ENCODE data around the gene SPATA18. TPM values are rescaled to one million over a fixed set of nuclear protein-coding genes. Genes with fewer than 3 reads are reported as not detected.
"Not testable (repeated sequence)": the region's sequence is repeated elsewhere in the genome, so short reads cannot be mapped to it uniquely, and the experiment has no call there.

The SPATA18 gene
- total and polyA plus RNA-seq, 2 donors, result 0.96 to 4.0 TPM

DNA sequence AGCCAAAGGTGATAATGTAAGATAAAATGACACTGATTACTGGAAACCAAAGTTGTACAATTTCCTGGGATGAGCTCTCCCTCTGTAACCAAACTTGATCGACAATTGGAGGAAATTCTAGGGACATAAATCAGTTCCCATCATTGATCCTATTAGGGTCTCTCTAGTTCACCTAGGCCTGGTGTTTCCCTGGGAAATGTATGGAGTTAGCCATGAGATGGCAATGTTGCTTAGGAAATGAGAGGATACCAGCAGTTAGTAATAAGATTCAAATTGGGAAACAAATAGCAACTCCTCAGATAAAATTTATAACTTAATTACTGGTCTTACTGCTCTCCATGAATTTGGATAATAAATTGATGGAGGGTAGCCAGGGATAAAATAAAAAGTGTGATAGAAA is 52.2 kb downstream of the SPATA18 start:
- H3K4me1 ChIP-seq (ENCODE audit: insufficient read depth), result no peaks in the 10 kb centered on the region
- no peaks in the 10 kb centered on the region for H3K36me3 ChIP-seq (ENCODE audit: insufficient read depth)
- 58% methylated on average over 1 of the region's 1 CpG for WGBS
- no peak for DNase-seq (ENCODE audit: extremely low spot score)
- no peak overlapping the region for H3K27ac ChIP-seq (ENCODE audit: low read depth)
- H3K4me3 ChIP-seq (ENCODE audit: low read depth, low read length), result no peak overlapping the region

DNA sequence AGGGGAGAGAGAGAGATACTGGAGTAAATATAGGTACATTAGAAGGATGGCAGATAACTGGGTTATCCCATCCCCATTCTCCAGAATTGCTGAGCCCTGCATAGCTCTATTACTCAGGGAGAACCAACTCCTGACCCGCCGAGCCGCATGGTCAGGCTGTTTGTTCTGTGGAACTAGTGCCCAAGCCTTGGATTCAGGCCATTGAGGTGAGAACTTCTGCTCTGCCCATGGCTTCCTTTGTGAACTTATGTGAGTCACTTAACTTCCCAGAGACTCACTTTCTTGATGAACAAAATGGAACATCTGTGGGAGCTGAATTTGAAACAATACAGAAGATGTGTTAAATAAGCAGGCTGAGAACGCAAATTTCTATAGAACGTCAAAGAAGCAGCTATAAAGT is 54.2 kb downstream of the SPATA18 start:
- no peak for DNase-seq (ENCODE audit: extremely low spot score)
- H3K27ac ChIP-seq (ENCODE audit: low read depth), result no peak overlapping the region
- H3K4me1 ChIP-seq (ENCODE audit: insufficient read depth), result no peaks in the 10 kb centered on the region
- no peaks in the 10 kb centered on the region for H3K36me3 ChIP-seq (ENCODE audit: insufficient read depth)
- WGBS, result 95% methylated on average over 5 of the region's 5 CpGs
- no peak overlapping the region for H3K4me3 ChIP-seq (ENCODE audit: low read depth, low read length)

DNA sequence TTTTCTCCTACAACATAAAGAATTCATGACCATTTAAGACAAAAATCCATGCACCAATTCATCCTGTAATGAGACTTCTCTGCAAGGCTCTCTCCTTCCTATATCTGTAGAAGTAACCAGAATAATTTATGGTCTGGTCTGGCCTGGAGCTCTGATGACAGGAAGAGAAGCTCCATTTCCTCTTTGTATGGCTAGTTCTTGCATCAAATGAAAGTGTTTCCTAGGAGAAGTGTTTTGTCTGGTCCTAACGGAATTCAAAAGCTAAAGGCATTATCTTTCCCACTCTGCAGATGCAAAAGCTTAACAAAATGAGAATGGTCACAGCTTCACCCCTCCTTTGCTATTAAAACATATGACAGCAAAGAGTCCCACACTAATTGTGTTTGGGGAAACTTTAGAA is 55.1 kb downstream of the SPATA18 start:
- no peak overlapping the region for H3K27ac ChIP-seq (ENCODE audit: low read depth)
- no peaks in the 10 kb centered on the region for H3K36me3 ChIP-seq (ENCODE audit: insufficient read depth)
- H3K4me3 ChIP-seq (ENCODE audit: low read depth, low read length), result no peak overlapping the region
- H3K4me1 ChIP-seq (ENCODE audit: insufficient read depth), result no peaks in the 10 kb centered on the region
- 39% methylated on average over 1 of the region's 1 CpG for WGBS
- no peak for DNase-seq (ENCODE audit: extremely low spot score)

DNA sequence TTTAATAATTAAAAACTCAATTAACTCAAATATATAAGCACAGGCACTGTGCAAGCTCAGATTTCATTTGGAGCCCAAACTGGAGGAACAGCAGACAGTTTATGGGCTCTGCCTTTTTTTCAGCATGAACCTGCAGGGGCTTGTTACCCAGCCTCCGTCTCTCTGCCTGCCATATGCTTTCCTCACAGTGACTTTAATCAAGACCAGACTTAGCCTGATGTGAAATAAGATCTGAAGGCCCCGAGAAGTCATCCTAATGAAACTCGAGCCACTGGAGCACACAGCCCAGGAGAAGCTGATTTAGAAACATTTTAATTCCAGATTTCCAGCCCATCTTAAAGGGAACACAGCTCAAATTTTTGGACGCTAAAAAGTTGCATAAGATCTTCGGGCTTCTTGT is 55.6 kb downstream of the SPATA18 start:
- H3K4me1 ChIP-seq (ENCODE audit: insufficient read depth), result no peaks in the 10 kb centered on the region
- no peak overlapping the region for H3K27ac ChIP-seq (ENCODE audit: low read depth)
- DNase-seq (ENCODE audit: extremely low spot score), result peak; percentile 25
- H3K4me3 ChIP-seq (ENCODE audit: low read depth, low read length), result no peak overlapping the region
- no peaks in the 10 kb centered on the region for H3K36me3 ChIP-seq (ENCODE audit: insufficient read depth)
- WGBS, result 42% methylated on average over 5 of the region's 5 CpGs

DNA sequence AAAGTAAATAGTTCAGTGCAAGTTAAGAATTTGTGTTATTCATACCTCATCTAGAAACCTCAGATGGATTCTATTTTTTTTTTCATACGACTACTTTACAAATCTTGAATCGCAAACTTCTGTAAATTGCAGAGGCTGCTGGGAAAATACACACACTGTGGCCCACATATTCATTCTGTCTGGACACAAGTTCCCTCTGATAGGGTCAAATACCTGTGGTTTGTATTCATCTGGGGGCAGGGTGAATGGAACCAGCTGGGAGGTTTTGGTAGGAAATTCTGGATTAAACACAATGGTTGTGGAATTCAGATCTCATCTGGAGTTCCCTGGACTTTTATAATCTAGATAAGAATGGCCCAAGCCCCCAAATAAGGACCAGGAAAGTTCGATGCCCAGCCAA is 56.2 kb downstream of the SPATA18 start:
- WGBS, result 68% methylated on average over 3 of the region's 3 CpGs
- Histone ChIP-seq H3K36me3 (ENCODE audit: insufficient read depth) (no peaks in the 10 kb centered on the region), H3K4me1 (ENCODE audit: insufficient read depth) (no peaks in the 10 kb centered on the region), H3K27ac (ENCODE audit: low read depth) (no peak overlapping the region), H3K4me3 (ENCODE audit: low read depth, low read length) (no peak overlapping the region)
- DNase-seq (ENCODE audit: extremely low spot score), result no peak

DNA sequence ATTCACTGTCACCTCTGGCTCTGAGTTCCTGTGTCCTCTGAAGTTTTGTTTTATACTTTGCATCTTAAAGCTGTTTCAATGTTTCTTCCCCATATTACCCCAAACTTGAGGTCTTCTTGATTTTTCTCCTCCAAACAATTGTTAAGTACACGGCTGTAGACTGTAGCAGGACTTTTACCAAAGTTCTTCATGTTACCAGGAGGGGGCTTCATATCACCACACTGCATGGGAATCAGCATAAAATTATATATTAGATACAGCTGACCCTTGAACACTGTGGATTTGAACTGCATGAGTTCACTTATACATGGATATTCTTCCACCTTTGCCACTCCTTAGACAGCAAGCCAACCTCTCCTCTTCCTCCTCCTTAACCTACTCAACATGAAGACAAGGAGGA is 56.6 kb downstream of the SPATA18 start:
- Histone ChIP-seq H3K27ac (ENCODE audit: low read depth) (no peak overlapping the region), H3K4me1 (ENCODE audit: insufficient read depth) (no peaks in the 10 kb centered on the region), H3K4me3 (ENCODE audit: low read depth, low read length) (no peak overlapping the region), H3K36me3 (ENCODE audit: insufficient read depth) (no peaks in the 10 kb centered on the region)
- no peak for DNase-seq (ENCODE audit: extremely low spot score)
- WGBS, result 87% methylated on average over 1 of the region's 1 CpG

DNA sequence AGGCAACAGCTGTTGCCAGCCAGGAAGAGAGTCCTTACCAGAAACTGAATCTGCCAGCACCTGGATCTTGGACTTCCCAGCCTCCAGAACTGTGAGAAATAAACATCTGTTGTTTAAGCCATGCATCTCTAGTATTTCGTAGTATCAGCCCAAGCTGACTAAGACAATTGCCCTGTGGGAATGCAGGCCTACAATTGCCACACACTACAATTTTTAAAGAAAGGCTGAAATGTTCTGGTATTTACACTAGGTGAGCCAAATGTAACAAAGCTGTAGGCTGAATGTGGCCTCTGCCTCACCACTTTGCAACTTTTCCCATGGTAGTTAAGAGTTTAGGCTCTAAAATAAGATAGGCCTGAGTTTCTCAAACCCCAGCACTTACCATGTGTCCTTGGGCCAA is 59.1 kb downstream of the SPATA18 start:
- Histone ChIP-seq H3K4me3 (ENCODE audit: low read depth, low read length) (no peak overlapping the region), H3K4me1 (ENCODE audit: insufficient read depth) (no peaks in the 10 kb centered on the region), H3K27ac (ENCODE audit: low read depth) (no peak overlapping the region), H3K36me3 (ENCODE audit: insufficient read depth) (no peaks in the 10 kb centered on the region)
- WGBS, result 95% methylated on average over 1 of the region's 1 CpG
- DNase-seq (ENCODE audit: extremely low spot score), result no peak

DNA sequence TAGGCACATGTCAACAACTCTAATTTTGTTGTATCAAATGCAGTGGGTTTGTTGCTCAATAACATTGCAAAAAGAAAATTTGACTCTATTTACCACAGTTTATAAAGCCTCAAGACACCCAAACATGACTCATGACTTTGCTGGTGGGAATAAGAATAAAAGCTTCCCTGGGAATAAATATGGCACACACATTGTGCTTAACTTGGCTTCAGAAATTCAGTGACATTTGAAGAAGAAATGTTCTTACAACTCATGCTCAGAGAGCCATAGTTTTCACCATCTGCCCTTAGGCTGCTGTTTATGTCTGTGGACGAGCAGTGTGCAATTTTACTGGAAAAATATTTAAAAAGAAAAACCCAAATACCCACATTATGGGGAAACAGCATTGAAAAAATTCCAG is 60.9 kb downstream of the SPATA18 start:
- DNase-seq (ENCODE audit: extremely low spot score), result no peak
- no peaks in the 10 kb centered on the region for H3K36me3 ChIP-seq (ENCODE audit: insufficient read depth)
- H3K27ac ChIP-seq (ENCODE audit: low read depth), result no peak overlapping the region
- 65% methylated on average over 1 of the region's 1 CpG for WGBS
- no peaks in the 10 kb centered on the region for H3K4me1 ChIP-seq (ENCODE audit: insufficient read depth)
- H3K4me3 ChIP-seq (ENCODE audit: low read depth, low read length), result no peak overlapping the region

DNA sequence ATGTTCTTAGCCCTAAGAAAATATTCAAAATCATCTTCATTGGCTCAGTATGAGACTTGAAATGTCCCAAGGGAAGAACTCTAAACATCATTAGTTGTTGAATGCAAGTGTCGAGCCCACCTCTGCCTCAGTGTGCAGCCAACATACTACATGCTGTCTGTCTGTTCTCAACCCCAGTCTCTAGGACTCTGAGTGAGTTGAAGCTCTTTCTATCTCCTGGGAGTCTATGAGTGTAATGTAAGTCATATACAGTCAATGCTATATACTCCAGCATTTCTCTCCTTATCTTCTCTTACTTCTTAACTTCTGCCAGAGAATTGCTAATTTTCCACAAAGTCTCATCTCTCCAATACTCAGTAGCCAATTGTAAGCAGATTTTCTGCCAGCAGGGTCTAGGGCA is 61.3 kb downstream of the SPATA18 start:
- no peaks in the 10 kb centered on the region for H3K4me1 ChIP-seq (ENCODE audit: insufficient read depth)
- DNase-seq (ENCODE audit: extremely low spot score), result no peak
- WGBS, result 75% methylated on average over 1 of the region's 1 CpG

DNA sequence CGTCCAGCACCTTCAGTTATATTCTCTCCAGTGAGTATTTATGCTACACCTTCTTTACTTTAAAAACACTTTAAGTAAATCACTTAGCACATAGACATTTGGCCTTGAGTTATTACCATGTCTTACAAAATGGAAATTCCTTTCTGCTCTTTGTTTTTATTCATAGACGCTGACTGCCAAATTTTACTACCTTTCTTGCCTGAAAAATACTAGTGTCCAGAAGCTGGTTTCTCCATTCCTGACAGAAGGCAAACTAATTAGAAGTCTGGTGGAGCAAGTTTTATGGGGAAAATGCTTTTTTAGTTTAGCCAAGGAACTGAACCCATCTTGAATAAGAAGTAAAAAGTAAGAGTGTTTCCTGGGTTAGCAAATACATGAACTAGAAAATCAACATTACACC is 65.5 kb downstream of the SPATA18 start:
- Histone ChIP-seq H3K27ac (ENCODE audit: low read depth) (no peak overlapping the region), H3K36me3 (ENCODE audit: insufficient read depth) (no peaks in the 10 kb centered on the region), H3K4me3 (ENCODE audit: low read depth, low read length) (no peak overlapping the region), H3K4me1 (ENCODE audit: insufficient read depth) (no peaks in the 10 kb centered on the region)
- no peak for DNase-seq (ENCODE audit: extremely low spot score)
- 59% methylated on average over 2 of the region's 2 CpGs for WGBS

More for the DNA sequence above, 61.3 kb downstream of the SPATA18 start:
- Histone ChIP-seq H3K4me3 (ENCODE audit: low read depth, low read length) (no peak overlapping the region), H3K27ac (ENCODE audit: low read depth) (no peak overlapping the region), H3K36me3 (ENCODE audit: insufficient read depth) (no peaks in the 10 kb centered on the region)

DNA sequence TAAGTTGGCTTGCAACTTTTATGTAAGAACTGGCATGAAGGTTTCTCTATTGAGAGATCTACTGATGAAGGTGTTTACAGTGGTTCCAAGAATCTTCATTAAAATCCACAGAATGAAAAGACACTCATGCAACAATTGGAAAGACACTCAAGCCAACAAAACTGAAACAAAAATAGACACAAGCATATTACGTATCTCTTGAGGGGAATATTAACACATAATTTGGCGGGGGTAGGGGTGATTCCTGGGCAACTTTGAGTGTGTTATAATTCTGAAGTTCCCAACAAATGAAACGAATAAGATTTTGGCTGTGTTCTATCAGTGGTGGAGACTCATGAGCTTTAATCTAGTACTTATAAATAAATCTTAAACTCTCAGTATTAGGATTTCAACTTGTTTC is 75.1 kb downstream of the SPATA18 start:
- Histone ChIP-seq H3K27ac (ENCODE audit: low read depth) (no peak overlapping the region), H3K4me3 (ENCODE audit: low read depth, low read length) (no peak overlapping the region), H3K4me1 (ENCODE audit: insufficient read depth) (no peaks in the 10 kb centered on the region), H3K36me3 (ENCODE audit: insufficient read depth) (no peaks in the 10 kb centered on the region)
- no peak for DNase-seq (ENCODE audit: extremely low spot score)
- 68% methylated on average over 3 of the region's 3 CpGs for WGBS

DNA sequence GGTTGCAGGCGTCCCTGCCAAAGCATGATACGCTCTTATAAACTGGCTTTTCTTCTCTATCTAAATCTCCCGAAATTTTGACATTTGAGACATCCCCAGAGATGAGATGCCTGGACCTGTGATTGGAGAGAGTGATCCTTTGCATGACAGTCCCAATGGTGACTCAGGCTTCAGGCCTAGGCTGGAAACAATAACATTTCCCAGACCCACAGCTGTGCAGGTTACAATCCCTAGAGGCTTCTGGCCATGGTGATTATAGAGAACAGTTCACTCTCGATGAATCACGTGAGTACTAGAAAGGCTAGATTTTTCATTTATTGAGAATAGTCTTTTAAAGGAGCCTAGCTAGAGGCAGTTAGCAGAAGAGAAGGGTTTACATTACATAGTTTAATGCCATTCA is 75.9 kb downstream of the SPATA18 start:
- DNase-seq (ENCODE audit: extremely low spot score), result no peak
- Histone ChIP-seq H3K27ac (ENCODE audit: low read depth) (no peak overlapping the region), H3K36me3 (ENCODE audit: insufficient read depth) (no peaks in the 10 kb centered on the region), H3K4me1 (ENCODE audit: insufficient read depth) (no peaks in the 10 kb centered on the region), H3K4me3 (ENCODE audit: low read depth, low read length) (no peak overlapping the region)
- WGBS, result 63% methylated on average over 5 of the region's 5 CpGs

DNA sequence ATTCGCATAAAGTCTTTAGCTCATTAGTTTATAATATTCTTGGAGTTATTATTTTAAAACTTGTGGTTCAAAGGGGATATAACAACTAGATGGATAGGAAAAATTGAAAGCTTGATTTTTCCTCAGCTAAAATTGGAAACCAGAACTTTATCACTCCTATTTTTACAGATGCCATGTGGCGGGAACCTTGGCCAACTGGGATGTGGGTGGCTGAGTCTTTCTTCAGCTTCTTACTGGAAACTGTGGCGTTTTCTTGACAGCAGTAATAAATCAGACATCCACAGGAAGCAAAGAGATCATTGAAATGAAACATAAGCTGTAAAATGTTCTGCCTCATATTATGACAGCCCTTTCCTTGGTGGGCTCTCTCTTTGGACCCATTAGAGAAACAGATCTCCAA is 84.1 kb downstream of the SPATA18 start:
- Histone ChIP-seq H3K36me3 (ENCODE audit: insufficient read depth) (no peaks in the 10 kb centered on the region), H3K27ac (ENCODE audit: low read depth) (no peak overlapping the region), H3K4me3 (ENCODE audit: low read depth, low read length) (no peak overlapping the region), H3K4me1 (ENCODE audit: insufficient read depth) (no peaks in the 10 kb centered on the region)
- 60% methylated on average over 3 of the region's 3 CpGs for WGBS
- no peak for DNase-seq (ENCODE audit: extremely low spot score)

DNA sequence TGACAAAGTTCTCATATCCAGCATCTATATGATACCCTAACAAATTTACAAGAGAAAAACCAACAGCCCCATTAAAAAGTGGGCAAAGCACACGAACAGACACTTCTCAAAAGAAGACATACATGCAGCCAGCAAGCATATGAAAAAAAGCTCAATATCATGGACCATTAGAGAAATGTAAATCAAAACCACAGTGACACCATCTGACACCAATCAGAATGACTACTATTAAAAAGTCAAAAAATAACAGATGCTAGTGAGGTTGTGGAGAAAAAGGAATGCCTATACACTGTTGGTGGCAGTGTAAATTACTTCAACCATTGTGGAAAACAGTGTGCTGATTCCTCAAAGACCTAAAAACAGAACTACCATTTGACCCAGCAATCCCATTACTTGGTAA is 86.0 kb downstream of the SPATA18 start:
- H3K4me1 ChIP-seq (ENCODE audit: insufficient read depth); DNase-seq (ENCODE audit: extremely low spot score); H3K27ac ChIP-seq (ENCODE audit: low read depth); H3K36me3 ChIP-seq (ENCODE audit: insufficient read depth); H3K4me3 ChIP-seq (ENCODE audit: low read depth, low read length): not testable (repeated sequence)
- WGBS, result 40% methylated on average over 1 of the region's 1 CpG

DNA sequence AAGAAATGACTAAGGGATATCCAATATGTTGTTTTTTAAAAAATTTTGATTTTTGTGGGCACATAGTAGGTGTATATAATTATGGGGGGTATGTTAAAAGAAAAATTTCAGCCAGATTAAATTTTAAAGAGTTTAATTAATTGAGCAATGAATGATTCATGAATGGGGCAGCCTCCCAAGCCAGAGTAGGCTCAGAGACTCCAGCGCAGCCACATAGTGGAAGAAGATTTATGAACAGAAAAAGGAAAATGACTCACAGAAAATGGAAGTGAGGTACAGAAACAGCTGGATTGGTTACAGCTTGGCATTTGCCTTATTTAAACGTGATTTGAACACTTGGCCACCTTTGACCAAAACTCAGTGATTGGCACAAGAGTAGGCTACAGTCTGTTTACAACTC is 91.7 kb downstream of the SPATA18 start:
- WGBS, result 63% methylated on average over 2 of the region's 2 CpGs
- DNase-seq (ENCODE audit: extremely low spot score), result no peak
- Histone ChIP-seq H3K36me3 (ENCODE audit: insufficient read depth) (no peaks in the 10 kb centered on the region), H3K27ac (ENCODE audit: low read depth) (no peak overlapping the region), H3K4me1 (ENCODE audit: insufficient read depth) (no peaks in the 10 kb centered on the region), H3K4me3 (ENCODE audit: low read depth, low read length) (no peak overlapping the region)

Data from urinary bladder (tissue), 4 donors.